ENCODE results near the gene ANO8.

DNA sequence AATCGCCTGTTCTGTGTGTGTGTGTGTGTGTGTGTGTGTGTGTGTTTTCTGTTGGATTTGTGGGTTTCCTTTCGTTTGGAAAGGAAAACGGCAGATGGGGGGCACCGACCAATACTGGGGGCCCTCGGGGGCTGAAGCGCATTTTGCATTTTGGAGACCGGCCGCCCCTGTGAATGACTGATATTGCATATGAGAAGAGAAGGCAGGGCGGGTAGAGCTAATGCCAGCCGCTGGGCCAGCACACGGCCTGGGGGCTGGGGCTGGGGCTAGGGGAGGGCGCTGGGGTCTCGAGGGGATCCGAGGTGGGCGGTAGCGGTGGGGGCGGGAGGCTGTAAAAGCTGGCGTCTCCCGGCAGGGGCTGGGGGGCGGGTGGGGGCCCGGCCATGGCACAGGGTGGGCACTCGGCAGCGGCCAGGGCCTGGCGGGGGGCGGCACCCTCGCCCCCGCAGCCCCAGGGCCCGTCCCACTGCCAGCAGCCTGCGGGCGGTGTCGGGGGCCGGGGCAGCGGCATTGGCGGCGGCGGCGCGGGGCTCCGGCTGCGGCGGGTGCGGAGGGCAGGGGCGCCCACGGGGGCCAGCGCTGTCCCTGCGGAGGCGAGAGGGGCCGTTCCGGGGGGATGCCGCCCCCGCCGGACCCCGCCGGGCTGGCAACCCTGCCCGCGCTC lies 11.2 kb downstream of the ANO8 start:
- no peak for TF ChIP-seq POLR2A (IDR thresholded peaks at IDR 0.05; ENCODE audit: low read length)
- TF ChIP-seq GATA1 (IDR thresholded peaks at IDR 0.05; ENCODE audit: low read depth, low read length): no peak

All from erythroblast (primary cell).